ENCODE measurements around the gene INSIG1. TPM values are rescaled to one million over a fixed set of nuclear protein-coding genes. Genes with fewer than 3 reads are reported as not detected.

Gene INSIG1
- total and polyA plus RNA-seq, 2 donors (not counting 3 experiments of a cell fraction or from before 2014, with no cell fraction given): 79.3 to 102 TPM

- Histone ChIP-seq H3K9me1 (replicated peaks; ENCODE audit: control insufficient read depth, extremely low read depth, insufficient read depth, low read length) (no peaks in the 10 kb centered on the region), H3K9me3 (replicated peaks; ENCODE audit: control insufficient read depth, insufficient read depth, low read length) (no peaks in the 10 kb centered on the region), H3K4me3 (replicated peaks in 1 of 3; ENCODE audit: insufficient read depth in 1 of 3, low read depth in 1 of 3, low read length in 3 of 3) (no peak overlapping the region), H3K79me2 (ENCODE audit: control insufficient read depth, insufficient read depth, low read length) (no peaks in the 10 kb centered on the region), H3K27me3 (ENCODE audit: control insufficient read depth in 2 of 2, insufficient read depth in 2 of 2, low read length in 2 of 2) (peaks cover 0 to 7% of the 10 kb centered on the region in 2 experiments), H3K36me3 (ENCODE audit: control insufficient read depth in 2 of 2, extremely low read depth in 1 of 2, insufficient read depth in 2 of 2, low read length in 2 of 2) (no peaks in the 10 kb centered on the region), H3K9ac (replicated peaks; ENCODE audit: extremely low read depth, insufficient read depth, low read length) (no peak overlapping the region), H3K27ac (ENCODE audit: insufficient read depth, low read depth, low read length) (no peak overlapping the region), H3K4me2 (ENCODE audit: insufficient read depth, low read length) (no peak overlapping the region), H2AFZ (ENCODE audit: low read depth, low read length) (no peak overlapping the region), H3K4me1 (ENCODE audit: control insufficient read depth, extremely low read depth, insufficient read depth, low read length) (no peaks in the 10 kb centered on the region), H4K20me1 (replicated peaks; ENCODE audit: control insufficient read depth, extremely low read depth, insufficient read depth, low read length) (no peaks in the 10 kb centered on the region)
- no peak for TF ChIP-seq JUN (IDR thresholded peaks at IDR 0.05; ENCODE audit: borderline replicate concordance, insufficient read depth, insufficient read length, low read depth)
- no peak for TF ChIP-seq FOS (IDR thresholded peaks at IDR 0.05; ENCODE audit: borderline replicate concordance, insufficient read depth, low read length)
- TF ChIP-seq POLR2AphosphoS5 (IDR thresholded peaks at IDR 0.05; ENCODE audit: insufficient read depth, low read depth, low read length): no peak
- no peak for TF ChIP-seq EZH2 (IDR thresholded peaks at IDR 0.05; ENCODE audit: borderline replicate concordance, low read depth, low read length, severe bottlenecking)
- TF ChIP-seq POLR2A (IDR thresholded peaks at IDR 0.05; ENCODE audit: low read depth, low read length): no peak
- no peak for TF ChIP-seq MYC (IDR thresholded peaks at IDR 0.05; ENCODE audit: low read depth, low read length)
- TF ChIP-seq GATA2 (IDR thresholded peaks at IDR 0.05; ENCODE audit: insufficient read depth, insufficient read length, low read depth, low read length): no peak
- no peak for TF ChIP-seq MAX (IDR thresholded peaks at IDR 0.05; ENCODE audit: insufficient read depth, insufficient read length)
- TF ChIP-seq CTCF (IDR thresholded peaks at IDR 0.05; ENCODE audit: extremely low read depth in 1 of 2, insufficient read depth in 1 of 2, low read depth in 1 of 2, low read length in 2 of 2): no peak
- dilution Hi-C loops (cut with MboI; ENCODE audit: extremely low pct_ligation_motif_present, low sequenced_read_pairs): no loop called here
- FAIRE-seq (no peak), DNase-seq (ENCODE audit: low read depth, low spot score) (no peak)
- no TSS peak for BruUV-seq (replicated peaks)
- POLR2A ChIA-PET: no interaction called here
- intact Hi-C loops (cut with micrococcal nuclease): no loop called here
- CTCF ChIA-PET: no interaction called here
Measured at GRCh38 chr7:155267023-155267422, 30.7 kb upstream of the INSIG1 start.
